Peyer's patch (tissue), 4 donors: ENCODE data around the gene ADARB1.

Source experiments
- CTCF ChIP-seq, 6 experiments: fragments of 450-650 bp in 4 of 6; fragments of 200-600 bp in 2 of 6; sonication (generic) in 1 of 6; IDR thresholded peaks; one replicate each; pipeline ENCODE4 v1.5.1; 2017 to 2019; ENCODE audit warnings: antibody characterized with exemption in 6 of 6, mild to moderate bottlenecking in 3 of 6, moderate library complexity in 1 of 6
- POLR2A ChIP-seq, 2 donors: fragments of 450-650 bp; IDR thresholded peaks; one replicate each; pipeline ENCODE4 v1.5.1; 2017; ENCODE audit warnings: antibody characterized with exemption in 2 of 2, mild to moderate bottlenecking in 2 of 2, moderate library complexity in 2 of 2

DNA sequence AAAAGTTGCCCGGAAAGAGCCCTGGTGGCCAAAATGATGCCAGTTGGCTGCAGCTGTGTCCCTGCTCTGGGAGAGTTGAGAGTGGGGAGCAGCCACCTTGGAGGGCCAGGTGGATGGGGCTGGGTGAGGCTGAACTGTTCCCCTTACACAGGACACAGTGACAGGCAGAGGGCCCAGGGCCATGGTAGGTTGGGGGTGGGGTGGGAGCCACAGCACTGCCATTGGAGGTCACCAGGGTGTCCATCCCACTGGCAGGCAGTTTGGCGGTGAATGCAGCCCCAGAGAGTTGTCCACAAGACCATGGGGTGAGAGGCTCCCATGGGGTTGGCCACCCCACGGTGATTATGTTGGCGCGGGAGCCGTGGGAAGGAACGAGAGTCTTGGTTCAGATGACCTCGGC, 125.7 kb downstream of the ADARB1 start:
- TF ChIP-seq CTCF (IDR thresholded peaks at IDR 0.05) (no peak), POLR2A (IDR thresholded peaks at IDR 0.05) (no peak)
